Activated naive CD8-positive, alpha-beta T cell (primary cell): Measurements from ENCODE around the gene LDLRAD2.
"Not testable (repeated sequence)": the region's sequence is repeated elsewhere in the genome, so short reads cannot be mapped to it uniquely, and the experiment has no call there.

ENCODE experiments used
- H3K27ac Mint-ChIP-seq: one replicate; pipeline ENCODE4 v1.8.0; 2021; ENCODE audit warnings: mixed read lengths
- H3K27me3 Mint-ChIP-seq: one replicate; pipeline ENCODE4 v1.8.0; 2021; ENCODE audit warnings: mixed read lengths
- H3K36me3 Mint-ChIP-seq: one replicate; pipeline ENCODE4 v1.8.0; 2021; ENCODE audit warnings: mixed read lengths
- H3K4me1 Mint-ChIP-seq: one replicate; pipeline ENCODE4 v1.8.0; 2021; ENCODE audit warnings: low read depth, mixed read lengths
- H3K4me3 Mint-ChIP-seq: one replicate; pipeline ENCODE4 v1.8.0; 2021; ENCODE audit warnings: mild to moderate bottlenecking, mixed read lengths
- H3K9me3 Mint-ChIP-seq: one replicate; pipeline ENCODE4 v1.8.0; 2021; ENCODE audit warnings: low read depth, mixed read lengths

Gene LDLRAD2

GRCh38 chr1:21814241-21814918, 2.3 kb downstream of the LDLRAD2 start:
- Mint-ChIP-seq H3K27ac (no peak overlapping the region), H3K36me3 (no peaks in the 10 kb centered on the region), H3K27me3 (peaks cover 12% of the 10 kb centered on the region), H3K4me1 (peaks cover 6% of the 10 kb centered on the region), H3K9me3 (no peaks in the 10 kb centered on the region), H3K4me3 (peak overlapping the region; percentile 83)

GRCh38 chr1:21814981-21815582, 3.0 kb downstream of the LDLRAD2 start:
- peak overlapping the region; percentile 83 for H3K4me3 Mint-ChIP-seq
- H3K4me1 Mint-ChIP-seq, result peaks cover 6% of the 10 kb centered on the region
- H3K9me3 Mint-ChIP-seq, result no peaks in the 10 kb centered on the region
- H3K27ac Mint-ChIP-seq, result no peak overlapping the region
- no peaks in the 10 kb centered on the region for H3K36me3 Mint-ChIP-seq
- H3K27me3 Mint-ChIP-seq, result peaks cover 12% of the 10 kb centered on the region

DNA sequence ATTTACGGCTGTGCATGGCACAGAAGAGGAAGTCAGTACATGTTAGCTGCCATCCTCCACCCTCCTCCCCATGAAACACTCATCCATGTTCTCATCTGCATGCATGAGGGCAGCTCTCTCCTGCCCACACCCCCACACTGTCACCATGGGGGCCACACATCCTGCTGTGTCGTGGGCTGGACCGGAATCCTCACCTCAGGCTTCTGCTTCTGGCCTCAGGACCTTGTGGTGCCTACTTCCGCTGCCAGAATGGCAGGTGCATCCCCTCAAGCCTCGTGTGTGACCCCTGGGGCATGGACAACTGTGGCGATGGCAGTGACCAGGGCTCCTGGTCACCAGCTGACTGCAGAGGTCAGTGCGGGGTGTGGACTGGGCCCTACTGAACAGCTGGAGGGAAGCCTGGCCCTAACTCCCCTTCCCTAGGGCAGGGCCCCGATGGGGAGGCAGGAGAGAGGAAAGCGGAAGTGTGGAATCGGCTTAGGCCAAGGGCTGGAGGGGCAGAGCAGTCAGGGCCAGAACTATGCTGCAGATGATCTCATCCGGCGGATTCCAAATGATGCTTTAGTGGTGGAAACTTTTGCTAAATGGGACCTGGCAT, 3.8 kb downstream of the LDLRAD2 start:
- Mint-ChIP-seq H3K4me1 (peaks cover 6% of the 10 kb centered on the region), H3K9me3 (no peaks in the 10 kb centered on the region), H3K36me3 (no peaks in the 10 kb centered on the region), H3K4me3 (no peak overlapping the region), H3K27me3 (peaks cover 11% of the 10 kb centered on the region), H3K27ac (no peak overlapping the region)

GRCh38 chr1:21816602-21817302, 4.7 kb downstream of the LDLRAD2 start:
- Mint-ChIP-seq H3K4me1 (peaks cover 6% of the 10 kb centered on the region), H3K9me3 (no peaks in the 10 kb centered on the region), H3K27me3 (peaks cover 9% of the 10 kb centered on the region), H3K27ac (no peak overlapping the region), H3K36me3 (no peaks in the 10 kb centered on the region), H3K4me3 (no peak overlapping the region)

GRCh38 chr1:21818656-21819055, 6.6 kb downstream of the LDLRAD2 start:
- no peaks in the 10 kb centered on the region for H3K9me3 Mint-ChIP-seq
- no peak overlapping the region for H3K27ac Mint-ChIP-seq
- H3K4me3 Mint-ChIP-seq, result no peak overlapping the region

DNA sequence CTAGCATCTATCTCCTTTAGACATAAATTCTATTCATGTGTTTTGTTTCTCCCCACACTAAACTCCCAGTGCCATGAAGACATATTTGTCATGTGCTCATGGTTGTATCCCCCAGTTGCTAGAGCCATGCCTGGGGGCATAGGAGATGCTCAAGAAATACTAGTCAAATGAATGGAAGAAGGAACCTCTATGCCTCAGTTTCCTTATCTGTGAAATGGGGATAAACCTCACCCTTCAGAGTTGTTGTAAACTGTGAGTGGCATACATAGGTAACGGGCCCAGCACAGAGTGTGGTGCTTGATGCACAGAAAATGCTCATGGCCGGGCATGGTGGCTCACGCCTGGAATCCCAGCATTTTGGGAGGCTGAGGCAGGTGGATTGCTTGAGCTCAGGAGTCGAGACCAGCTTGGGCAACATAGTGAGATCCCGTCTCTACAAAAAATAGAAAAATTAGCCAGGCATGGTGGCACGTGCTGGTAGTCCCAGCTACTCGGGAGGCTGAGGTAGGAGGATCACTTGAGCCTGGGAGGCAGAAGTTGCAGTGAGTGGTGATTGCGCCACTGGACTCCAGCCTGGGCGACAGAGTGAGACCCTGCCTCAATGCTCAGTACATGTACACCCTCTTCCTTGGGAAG, 8.7 kb downstream of the LDLRAD2 start:
- no peak overlapping the region for H3K27ac Mint-ChIP-seq
- H3K36me3 Mint-ChIP-seq, result no peaks in the 10 kb centered on the region
- H3K27me3 Mint-ChIP-seq, result no peaks in the 10 kb centered on the region
- no peaks in the 10 kb centered on the region for H3K9me3 Mint-ChIP-seq
- H3K4me3 Mint-ChIP-seq, result no peak overlapping the region
- H3K4me1 Mint-ChIP-seq, result peaks cover 2% of the 10 kb centered on the region

More at GRCh38 chr1:21818656-21819055, 6.6 kb downstream of the LDLRAD2 start:
- Mint-ChIP-seq H3K27me3 (peaks cover 3% of the 10 kb centered on the region), H3K36me3 (no peaks in the 10 kb centered on the region), H3K4me1 (peaks cover 6% of the 10 kb centered on the region)

DNA sequence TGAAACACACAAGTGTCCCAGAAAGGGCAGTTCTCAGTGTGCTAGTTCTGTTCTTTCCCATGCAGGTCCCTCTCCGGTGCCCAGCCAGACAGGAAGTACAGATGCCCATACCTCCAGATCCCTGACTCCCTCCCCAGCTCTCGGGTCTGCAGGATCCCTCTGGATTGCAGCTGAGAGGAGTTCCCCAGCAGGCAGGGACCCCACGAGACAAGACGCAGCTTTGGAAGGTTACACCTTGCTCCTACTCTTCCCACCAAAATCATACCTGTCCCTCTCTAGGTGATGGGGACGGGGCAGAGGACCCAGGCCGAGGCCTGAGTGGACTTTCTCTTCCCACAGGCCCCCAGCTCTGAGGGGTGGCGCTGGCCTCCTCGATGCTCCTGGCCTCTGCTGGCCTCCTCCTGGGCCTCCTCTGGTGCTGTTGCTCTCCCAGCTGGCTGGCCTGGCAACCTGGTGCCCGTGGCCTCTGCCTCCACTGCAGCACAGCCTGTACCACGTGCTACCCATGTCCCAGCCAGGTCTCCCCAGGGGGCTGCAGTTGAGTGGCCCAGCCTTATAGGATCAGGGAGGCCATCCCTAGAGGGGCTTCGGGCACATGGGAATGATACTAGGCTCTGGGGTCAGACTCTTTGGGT, 9.4 kb downstream of the LDLRAD2 start:
- no peak overlapping the region for H3K4me3 Mint-ChIP-seq
- no peaks in the 10 kb centered on the region for H3K9me3 Mint-ChIP-seq
- no peaks in the 10 kb centered on the region for H3K27me3 Mint-ChIP-seq

GRCh38 chr1:21822349-21822748, 10.3 kb downstream of the LDLRAD2 start:
- Mint-ChIP-seq H3K4me3 (no peak overlapping the region), H3K27ac (no peak overlapping the region), H3K36me3 (no peaks in the 10 kb centered on the region), H3K4me1 (peaks cover 2% of the 10 kb centered on the region), H3K27me3 (no peaks in the 10 kb centered on the region), H3K9me3 (no peaks in the 10 kb centered on the region)

More for the DNA sequence above, 9.4 kb downstream of the LDLRAD2 start:
- H3K4me1 Mint-ChIP-seq, result peaks cover 2% of the 10 kb centered on the region
- no peaks in the 10 kb centered on the region for H3K36me3 Mint-ChIP-seq
- no peak overlapping the region for H3K27ac Mint-ChIP-seq

DNA sequence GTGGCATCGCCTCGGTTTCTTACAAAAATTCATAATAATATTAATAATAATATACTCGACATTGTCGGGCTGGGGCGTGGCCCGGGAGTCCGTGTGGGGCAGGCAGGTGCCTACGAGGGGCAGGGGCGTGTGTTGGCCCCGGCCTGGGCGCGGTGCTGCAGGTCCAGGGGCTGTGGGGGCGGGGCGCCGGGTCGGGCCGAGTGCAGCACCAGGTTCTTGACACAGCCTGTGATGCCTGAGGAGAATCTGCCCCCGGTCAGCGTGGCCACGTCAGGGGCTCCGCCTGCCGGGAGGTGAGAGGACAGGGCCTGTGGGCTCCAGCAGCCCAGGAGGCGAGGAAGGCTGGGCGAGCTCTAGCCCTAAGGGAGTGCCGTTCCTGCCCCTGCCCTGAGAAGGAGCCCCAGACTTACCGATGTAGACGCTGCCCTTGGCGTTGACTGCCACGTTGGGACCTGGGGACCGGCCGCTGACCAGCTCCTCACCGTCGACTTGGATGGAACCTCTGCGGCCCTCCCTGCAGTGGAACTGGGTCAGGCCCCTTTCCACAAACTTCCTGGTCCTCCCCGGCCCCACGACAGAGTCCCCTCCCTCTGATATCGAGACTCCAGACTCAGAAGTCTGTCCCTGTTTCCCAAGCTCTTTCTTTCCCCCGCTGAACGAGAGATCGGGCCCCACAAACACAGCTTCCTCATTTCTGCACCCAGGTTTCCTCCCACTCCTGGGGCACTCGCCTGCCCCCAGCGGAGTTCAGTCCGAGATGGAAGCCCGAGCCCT, 11.3 kb downstream of the LDLRAD2 start:
- no peaks in the 10 kb centered on the region for H3K36me3 Mint-ChIP-seq
- no peaks in the 10 kb centered on the region for H3K27me3 Mint-ChIP-seq
- H3K4me1 Mint-ChIP-seq, result peaks cover 2% of the 10 kb centered on the region
- H3K9me3 Mint-ChIP-seq, result no peaks in the 10 kb centered on the region
- no peak overlapping the region for H3K27ac Mint-ChIP-seq
- no peak overlapping the region for H3K4me3 Mint-ChIP-seq

DNA sequence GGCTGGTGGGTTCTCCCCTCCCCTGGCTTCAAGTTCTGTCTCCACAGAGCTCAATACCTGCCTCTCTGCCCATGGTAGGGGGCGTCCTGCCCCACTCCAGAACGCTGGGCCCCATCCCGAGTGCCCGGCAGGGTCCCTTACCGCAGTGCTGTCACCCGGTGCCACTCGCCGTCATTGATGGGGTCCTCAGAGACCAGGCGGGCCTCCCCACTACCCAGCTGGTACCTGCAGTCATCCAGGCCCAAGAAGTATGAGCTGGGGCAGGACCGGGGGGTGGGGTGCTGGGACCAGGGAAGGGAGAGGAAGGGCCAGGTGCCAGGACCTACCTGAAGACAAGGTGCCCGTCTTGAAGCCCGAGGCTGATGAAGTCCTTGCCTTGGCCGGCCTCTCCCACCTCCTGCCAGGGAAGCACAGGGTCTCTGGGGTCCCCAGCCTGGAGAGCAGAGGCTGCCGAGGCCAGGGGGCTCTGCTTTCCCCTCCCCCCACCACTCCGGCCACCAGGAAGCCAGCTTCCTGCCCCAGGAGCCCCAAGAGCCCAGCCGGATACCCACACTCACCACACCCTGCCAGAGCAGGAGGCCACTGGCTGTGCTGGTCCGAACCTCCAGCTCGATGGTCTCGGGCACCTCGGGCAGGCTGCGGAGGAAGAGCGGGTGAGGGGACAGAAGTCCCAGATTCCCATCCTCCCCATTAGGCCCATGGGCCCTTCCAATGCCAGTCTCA, 12.1 kb downstream of the LDLRAD2 start:
- no peaks in the 10 kb centered on the region for H3K9me3 Mint-ChIP-seq
- H3K36me3 Mint-ChIP-seq, result no peaks in the 10 kb centered on the region
- no peaks in the 10 kb centered on the region for H3K4me1 Mint-ChIP-seq
- H3K27ac Mint-ChIP-seq, result no peak overlapping the region
- H3K4me3 Mint-ChIP-seq, result no peak overlapping the region
- H3K27me3 Mint-ChIP-seq, result no peaks in the 10 kb centered on the region

DNA sequence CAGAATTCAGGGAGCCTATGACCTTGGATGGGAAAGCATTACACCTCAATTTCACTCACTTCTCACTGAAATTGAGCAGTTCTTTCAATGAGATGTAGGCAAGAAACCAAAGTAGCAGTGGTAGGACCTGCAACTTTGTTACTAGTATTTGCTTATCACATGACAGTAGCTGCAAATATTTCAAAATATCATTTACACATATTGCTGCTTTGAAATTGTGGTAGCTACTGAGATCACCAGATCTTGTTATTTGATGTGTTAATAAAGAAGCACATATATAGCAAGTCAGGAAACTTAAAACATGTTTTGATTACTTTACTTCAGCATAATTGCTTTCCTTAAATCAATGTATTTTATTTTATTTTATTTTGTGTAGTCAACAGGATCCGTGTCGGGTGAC, 12.9 kb downstream of the LDLRAD2 start:
- H3K36me3 Mint-ChIP-seq, result no peaks in the 10 kb centered on the region
- H3K4me1 Mint-ChIP-seq, result no peaks in the 10 kb centered on the region
- no peak overlapping the region for H3K27ac Mint-ChIP-seq
- no peaks in the 10 kb centered on the region for H3K9me3 Mint-ChIP-seq
- H3K27me3 Mint-ChIP-seq, result no peaks in the 10 kb centered on the region
- no peak overlapping the region for H3K4me3 Mint-ChIP-seq

DNA sequence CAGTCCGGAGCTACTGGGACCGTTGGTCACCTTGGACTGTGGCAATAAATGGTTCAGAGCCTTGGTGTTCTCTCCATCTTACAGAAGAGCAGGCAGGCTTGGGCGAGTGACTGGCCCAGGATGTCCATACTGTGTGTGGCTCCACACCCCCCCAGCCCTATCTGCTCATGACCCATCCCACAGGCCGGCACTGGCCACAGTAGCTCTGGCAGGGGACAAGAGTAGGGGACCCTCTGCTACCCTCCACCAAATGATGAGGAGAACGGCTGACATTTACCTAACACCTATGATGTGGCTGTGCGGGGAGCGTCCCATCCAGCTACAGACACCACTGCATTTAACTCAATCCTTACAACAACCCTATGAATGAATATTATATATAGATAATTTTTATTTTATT, 13.3 kb downstream of the LDLRAD2 start:
- no peaks in the 10 kb centered on the region for H3K36me3 Mint-ChIP-seq
- no peak overlapping the region for H3K27ac Mint-ChIP-seq
- H3K4me3 Mint-ChIP-seq, result no peak overlapping the region
- no peaks in the 10 kb centered on the region for H3K9me3 Mint-ChIP-seq
- no peaks in the 10 kb centered on the region for H3K27me3 Mint-ChIP-seq
- no peaks in the 10 kb centered on the region for H3K4me1 Mint-ChIP-seq

DNA sequence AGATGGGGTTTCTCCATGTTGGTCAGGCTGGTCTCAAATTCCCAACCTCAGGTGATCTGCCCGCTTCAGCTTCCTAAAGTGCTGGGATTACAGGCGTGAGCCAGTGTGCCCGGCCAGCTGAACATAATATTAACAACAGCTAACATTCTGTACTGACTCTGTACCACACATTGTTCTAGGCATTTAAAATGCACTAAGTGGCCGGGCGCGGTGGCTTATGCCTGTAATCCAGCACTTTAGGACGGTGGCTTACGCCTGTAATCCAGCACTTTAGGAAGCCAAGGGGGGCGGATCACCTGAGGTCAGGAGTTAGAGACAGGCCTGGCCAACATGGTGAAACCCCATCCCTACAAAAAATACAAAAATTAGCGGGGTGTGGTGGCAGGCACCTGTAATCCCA, 14.6 kb downstream of the LDLRAD2 start:
- H3K36me3 Mint-ChIP-seq, H3K9me3 Mint-ChIP-seq, H3K4me1 Mint-ChIP-seq, H3K27me3 Mint-ChIP-seq, H3K27ac Mint-ChIP-seq, H3K4me3 Mint-ChIP-seq: not testable (repeated sequence)
